ENCODE data around the gene SNX19.

SNX19 gene

DNA sequence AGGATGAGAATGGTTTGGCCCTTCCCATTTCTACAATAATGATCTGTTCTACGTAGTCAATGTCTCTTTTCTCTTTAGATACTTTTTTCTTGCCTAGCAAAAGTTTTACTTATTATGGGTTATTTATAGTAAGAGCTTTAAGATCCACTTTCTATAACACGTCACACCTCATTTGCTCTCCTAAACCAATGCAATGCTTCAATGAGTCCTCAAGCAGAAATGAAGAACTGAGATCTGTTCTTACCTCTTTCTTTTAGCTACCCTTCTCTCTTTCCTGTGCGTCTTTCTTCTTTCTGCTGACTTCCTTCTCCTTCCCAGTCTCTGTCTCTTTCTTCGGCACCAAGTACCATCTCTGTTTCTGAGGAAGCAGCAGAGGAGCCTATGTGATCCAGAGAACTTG, 61.8 kb downstream of the SNX19 start:
- FAIRE-seq, result no peak

GRCh38 chr11:130852589-130852988, 63.7 kb downstream of the SNX19 start:
- no peak for DNase-seq (ENCODE audit: insufficient read length, low spot score)
- FAIRE-seq, result no peak

More for the DNA sequence above, 61.8 kb downstream of the SNX19 start:
- DNase-seq (ENCODE audit: insufficient read length, low spot score), result no peak

DNA sequence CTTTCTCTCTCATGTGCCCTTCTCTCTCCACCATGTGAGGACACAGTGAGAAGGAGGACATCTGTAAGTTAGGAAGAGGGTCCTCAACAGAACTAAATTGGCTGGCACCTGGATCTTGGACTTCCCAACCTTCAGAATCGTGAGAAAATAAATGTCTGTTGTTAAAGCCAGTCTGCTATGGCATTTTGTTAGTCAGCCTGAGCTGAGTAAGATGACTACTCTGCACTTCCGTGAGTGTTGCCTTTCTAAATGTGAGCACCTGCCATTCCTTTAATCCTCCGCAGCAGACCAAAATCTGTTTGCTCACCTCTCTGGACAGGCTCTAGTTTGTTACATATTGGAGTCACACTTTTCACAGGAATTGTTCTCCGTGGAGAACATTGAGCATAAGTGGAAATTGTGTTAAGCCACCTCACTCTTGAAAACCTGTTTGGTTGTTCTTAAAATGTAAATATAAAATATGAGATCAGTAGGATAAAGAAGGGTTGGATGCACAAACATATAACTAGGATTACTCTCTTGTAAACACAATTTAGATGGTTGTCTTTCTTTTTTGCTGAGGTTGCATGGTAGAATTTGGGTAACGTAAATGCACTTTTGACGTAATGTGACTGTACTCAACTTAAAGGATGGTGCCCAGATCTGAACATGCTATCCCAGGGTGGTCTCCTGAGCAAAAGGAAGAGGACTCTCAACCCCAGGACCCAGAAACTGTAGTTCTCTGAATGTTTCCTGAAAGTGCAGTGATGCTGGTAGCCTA, 65.9 kb downstream of the SNX19 start:
- DNase-seq (ENCODE audit: insufficient read length, low spot score) (no peak), FAIRE-seq (no peak)

GRCh38 chr11:130849215-130849568, 67.1 kb downstream of the SNX19 start:
- FAIRE-seq, result no peak

DNA sequence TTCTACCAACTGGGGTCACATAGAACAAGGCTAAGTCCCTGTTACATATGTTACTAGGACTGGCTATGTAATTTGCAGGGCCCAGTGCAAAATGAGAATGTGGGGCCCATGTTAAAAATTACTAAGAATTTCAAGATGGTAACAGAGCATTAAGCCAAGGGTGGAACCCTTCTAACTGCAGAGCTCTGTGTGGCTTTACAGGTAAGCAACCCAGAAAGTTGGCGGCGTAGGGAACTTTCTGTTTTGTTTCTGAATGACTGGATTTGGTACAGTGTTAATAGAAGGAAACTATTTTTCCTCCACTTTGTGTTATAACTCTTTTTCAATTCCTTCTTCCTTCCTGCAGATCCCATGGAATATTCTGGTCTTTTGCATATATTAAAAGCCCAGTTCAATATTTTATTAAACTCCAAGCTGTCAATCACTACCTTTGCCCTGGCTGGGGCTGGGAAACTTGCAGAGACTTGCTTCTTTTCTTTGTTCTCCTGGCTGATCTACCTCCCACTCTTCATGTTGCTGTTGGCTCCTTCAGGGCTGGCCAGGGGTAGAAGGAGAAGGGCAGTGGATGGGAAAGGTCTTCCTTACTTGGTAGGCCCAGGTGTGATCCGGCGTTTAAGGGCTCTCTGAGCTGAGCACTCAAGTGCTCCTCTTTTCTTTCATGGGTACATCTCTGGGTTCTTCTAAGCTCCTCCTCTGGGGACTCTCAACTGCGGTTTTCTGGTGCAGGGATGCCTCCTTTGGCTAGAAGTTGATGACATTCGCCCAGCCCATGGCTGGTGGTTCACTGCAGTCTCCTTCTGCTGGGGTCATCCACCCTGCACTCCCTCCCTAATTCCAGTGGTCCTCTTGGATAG, 67.7 kb downstream of the SNX19 start:
- DNase-seq (ENCODE audit: insufficient read length, low spot score), result no peak
- FAIRE-seq, result no peak

More at GRCh38 chr11:130849215-130849568, 67.1 kb downstream of the SNX19 start:
- no peak for DNase-seq (ENCODE audit: insufficient read length, low spot score)

- no peak for FAIRE-seq
- peak; percentile 49 for DNase-seq (ENCODE audit: insufficient read length, low spot score)
Observed at GRCh38 chr11:130847517-130847916, 68.8 kb downstream of the SNX19 start.

DNA sequence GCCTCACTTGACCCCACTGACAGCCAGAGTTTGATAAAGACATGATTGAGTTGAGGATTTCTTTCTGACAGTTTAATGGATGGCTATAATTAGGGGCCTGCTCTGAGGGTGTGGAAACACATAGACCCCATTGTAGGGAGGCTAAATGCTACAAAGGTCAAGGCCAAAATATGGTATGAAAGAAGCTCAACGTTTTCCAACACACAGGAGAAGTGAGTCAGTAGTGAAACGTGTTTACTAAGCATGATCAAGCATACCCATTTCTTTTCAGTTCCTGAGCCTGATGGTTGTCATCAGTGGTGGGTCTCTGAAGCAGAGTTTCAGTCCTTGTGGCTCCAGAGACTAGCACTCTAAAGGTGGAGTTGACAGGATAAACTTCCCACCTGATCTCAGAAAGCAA, 69.7 kb downstream of the SNX19 start:
- no peak for FAIRE-seq
- DNase-seq (ENCODE audit: insufficient read length, low spot score), result no peak

GRCh38 chr11:130842001-130842400, 74.3 kb downstream of the SNX19 start:
- no peak for DNase-seq (ENCODE audit: insufficient read length, low spot score)
- no peak for FAIRE-seq

GRCh38 chr11:130840679-130841078, 75.6 kb downstream of the SNX19 start:
- no peak for FAIRE-seq
- DNase-seq (ENCODE audit: insufficient read length, low spot score), result no peak

- no peak for DNase-seq (ENCODE audit: insufficient read length, low spot score)
- no peak for FAIRE-seq
Observed at GRCh38 chr11:130839981-130840666, 76.2 kb downstream of the SNX19 start.

DNA sequence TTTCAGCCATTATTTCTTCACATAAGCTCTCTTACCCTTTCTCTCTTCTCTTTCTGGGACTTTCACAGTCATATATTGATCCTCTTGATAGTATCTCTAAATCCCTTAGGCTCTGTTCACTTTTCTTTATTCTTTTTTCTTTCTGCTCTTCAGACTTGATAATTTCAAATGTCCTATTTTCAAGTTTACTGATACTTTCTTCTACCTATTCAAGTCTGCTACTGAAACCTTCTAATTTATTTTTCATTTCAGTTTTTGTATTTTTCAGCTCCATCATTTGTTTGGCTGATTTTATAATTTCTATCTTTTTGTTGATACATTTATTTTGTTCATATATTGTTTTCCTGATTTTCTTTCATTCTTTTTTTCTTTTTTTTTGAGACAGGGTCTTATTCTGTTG, 79.1 kb downstream of the SNX19 start:
- FAIRE-seq, result no peak
- no peak for DNase-seq (ENCODE audit: insufficient read length, low spot score)

GRCh38 chr11:130834886-130835285, 81.4 kb downstream of the SNX19 start:
- FAIRE-seq, result no peak
- no peak for DNase-seq (ENCODE audit: insufficient read length, low spot score)

GRCh38 chr11:130832566-130833425, 83.5 kb downstream of the SNX19 start:
- DNase-seq (ENCODE audit: insufficient read length, low spot score), result no peak
- FAIRE-seq, result no peak

DNA sequence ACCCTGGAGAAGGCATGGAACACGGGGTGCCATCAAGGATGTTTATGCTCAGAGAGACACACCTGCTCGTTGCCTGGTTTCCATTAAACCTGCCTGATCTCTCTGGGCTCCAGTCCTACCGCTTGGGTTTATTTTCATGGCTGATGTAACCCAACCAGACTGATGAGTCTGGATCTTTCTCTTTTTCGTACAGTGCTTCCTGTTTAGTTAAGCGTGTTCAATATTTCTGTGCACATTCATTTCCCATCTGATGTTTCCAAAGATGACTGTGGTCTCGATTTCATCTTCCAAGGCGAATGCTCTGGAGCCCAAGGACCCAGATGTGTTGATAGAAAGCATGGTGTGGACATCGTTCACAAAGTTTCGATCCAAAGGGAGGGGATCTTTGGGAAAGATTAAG, 84.3 kb downstream of the SNX19 start:
- no peak for FAIRE-seq
- DNase-seq (ENCODE audit: insufficient read length, low spot score), result no peak

GRCh38 chr11:130831506-130831905, 84.8 kb downstream of the SNX19 start:
- DNase-seq (ENCODE audit: insufficient read length, low spot score), result no peak
- no peak for FAIRE-seq

- DNase-seq (ENCODE audit: insufficient read length, low spot score) (no peak), FAIRE-seq (no peak)
Observed at GRCh38 chr11:130830566-130830965, 85.7 kb downstream of the SNX19 start.

GRCh38 chr11:130829920-130830511, 86.3 kb downstream of the SNX19 start:
- FAIRE-seq (no peak), DNase-seq (ENCODE audit: insufficient read length, low spot score) (no peak)

- DNase-seq (ENCODE audit: insufficient read length, low spot score) (no peak), FAIRE-seq (no peak)
Observed at GRCh38 chr11:130828741-130829140, 87.5 kb downstream of the SNX19 start.

DNA sequence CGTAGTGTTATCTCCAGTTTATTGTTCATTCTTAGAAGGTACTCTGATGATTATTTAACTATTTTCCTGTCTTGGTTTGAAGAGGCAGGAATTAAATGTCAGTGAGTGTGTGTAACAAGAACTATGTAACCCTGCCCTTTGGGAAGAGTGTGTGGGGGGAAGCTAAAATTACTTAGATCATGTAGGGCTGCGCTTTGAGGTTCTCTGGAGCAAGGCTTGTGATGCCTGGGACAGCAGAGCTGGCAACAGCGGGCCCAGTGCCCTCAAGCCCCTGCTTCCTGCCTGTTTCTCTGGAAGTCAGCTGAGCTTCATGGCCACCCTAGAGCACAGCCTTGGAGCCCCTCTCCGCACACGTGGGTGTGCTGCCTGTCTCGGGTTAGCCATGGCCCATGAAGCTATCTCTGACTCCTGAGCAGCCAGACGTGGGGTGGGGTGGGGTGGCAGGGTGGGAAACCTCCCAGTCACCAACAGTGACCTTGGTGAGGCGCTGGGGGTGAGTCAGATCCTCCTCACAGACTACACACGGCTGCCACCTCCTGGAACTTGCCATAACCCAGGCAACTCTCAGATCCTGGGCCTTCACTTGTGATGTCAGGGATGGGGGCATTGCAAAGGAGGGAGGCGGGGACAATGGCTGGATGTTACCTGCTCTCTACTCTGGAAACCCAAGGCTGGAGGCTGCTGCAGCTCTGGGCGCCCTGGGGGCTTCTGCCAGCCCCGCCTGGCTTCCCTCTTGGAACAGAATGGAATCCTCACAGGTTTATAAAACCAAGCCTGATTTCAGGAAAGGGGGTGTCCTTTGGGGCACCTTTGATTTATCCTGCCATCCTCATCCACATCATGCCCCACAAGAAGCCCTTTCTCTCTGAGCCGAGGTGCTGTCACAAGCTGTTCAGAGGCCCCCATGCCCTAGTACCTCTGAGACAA, 88.6 kb downstream of the SNX19 start:
- DNase-seq (ENCODE audit: insufficient read length, low spot score) (peak; percentile 71), FAIRE-seq (no peak)

Measured in HTR-8/SVneo (cell line).